Heart right ventricle (tissue), 16 donors: ENCODE measurements around the gene SOS1. TPM values are rescaled to one million over a fixed set of nuclear protein-coding genes. Genes with fewer than 3 reads are reported as not detected.
A peak's percentile ranks its signal among the peaks of the same experiment; 100 is the strongest.

Experiments
- ATAC-seq, 8 donors: fragments of 200-7000 bp; cut with Tn5 transposase; one replicate each; pipeline ENCODE4 v1.9.1; 2020; ENCODE audit warnings: mild to moderate bottlenecking in 8 of 8, moderate library complexity in 8 of 8, moderate number of reproducible peaks in 1 of 8
- DNase-seq, 2 donors: peaks; one replicate each; pipeline ENCODE4 v3.0.0-alpha.2; 2020
- H3K27ac ChIP-seq, 10 donors: fragments of 200-600 bp; sonication (generic) in 2 of 10; one replicate each; pipeline versions ENCODE4 v1.5.0 to v1.8.0; 2020 to 2022; ENCODE audit warnings: mild to moderate bottlenecking in 3 of 10
- H3K27me3 ChIP-seq, 7 donors: fragments of 200-600 bp; one replicate each; pipeline ENCODE4 v1.8.0; 2021 to 2022; ENCODE audit warnings: mild to moderate bottlenecking in 2 of 7
- H3K36me3 ChIP-seq, 9 donors: fragments of 200-600 bp; sonication (generic) in 1 of 9; one replicate each; pipeline versions ENCODE4 v1.5.0 to v1.8.0; 2020 to 2022; ENCODE audit warnings: mild to moderate bottlenecking in 2 of 9
- H3K4me1 ChIP-seq, 9 donors: fragments of 200-600 bp; sonication (generic) in 1 of 9; one replicate each; pipeline versions ENCODE4 v1.5.0 to v1.8.0; 2020 to 2022; ENCODE audit warnings: mild to moderate bottlenecking in 4 of 9
- H3K4me3 ChIP-seq, 10 donors: fragments of 200-600 bp; sonication (generic) in 2 of 10; one replicate each; pipeline versions ENCODE4 v1.5.0 to v1.8.0; 2020 to 2022; ENCODE audit warnings: mild to moderate bottlenecking in 7 of 10, moderate library complexity in 2 of 10
- H3K9me3 ChIP-seq, 11 donors: fragments of 200-600 bp in 10 of 11; sonication (generic) in 2 of 11; one replicate each; pipeline versions ENCODE4 v1.5.0 to v1.8.0; 2013 to 2022; ENCODE audit warnings: mild to moderate bottlenecking in 2 of 11, control low read depth in 1 of 11, moderate library complexity in 1 of 11
- WGBS, 2 donors: extraction: QIAGEN DNeasy Blood & Tissue Kit; methylation state at CpG; one replicate each; pipeline ENCODE4 v1.1.7; 2013; ENCODE audit warnings: inconsistent platforms in 1 of 2; 5-methylcytosine and 5-hydroxymethylcytosine counted together
- intact Hi-C, 10 donors: fragments of 100-400 bp; cut with DNase I; formaldehyde crosslinking; loops; one replicate each; pipeline versions ENCODE4 v1.11.1 to v1.14.2; 2022
- polyA plus RNA-seq, 2 donors: library from polyadenylated mRNA; stranded (reverse); fragments of 200-250 nt; gene quantifications; one replicate each; pipeline ENCODE4 v1.2.3, GENCODE V29; 2013
- total RNA-seq, 10 donors: library from RNA; stranded (reverse); fragmentation: NEBNext Ultra II Directional in 3 of 10; extraction: Animal tissue kit (Norgen Biotek cat#: 25700) in 3 of 10; gene quantifications; one replicate each; pipeline versions ENCODE4 v1.2.1 to v1.2.4, GENCODE V29; 2021 to 2023
- TF ChIP-seq, protein P1 (sequence below), 9 donors: fragments of 200-600 bp; sonication (generic) in 2 of 9; IDR thresholded peaks; one replicate each; pipeline versions ENCODE4 v1.5.0 to v1.8.0; 2021 to 2022; ENCODE audit warnings: antibody characterized with exemption in 9 of 9, mild to moderate bottlenecking in 5 of 9, moderate library complexity in 1 of 9
- donor health status: Arrhythmogenic right ventricular cardiomyopathy.
- donor health status: ischemic (EF 13 %, LVEDD 7.1; RV severe dilation, severe dysfunction).
- donor health status: healthy with polysubstance abuse.
- donor health status: DM: no; HTN: yes; CAD: no.
- donor health status: DM: no; HTN: no; CAD: no.
- donor health status: ischemic (EF 25% LVEDD 6.9; RV normal size, moderate dysfunction).
- donor health status: ischemic (EF 25% LVEDD 5.7; RV mildly dilated, moderate dysfunction).
- donor health status: healthy.
- donor health status: DM: yes; HTN: yes; CAD: no.
- donor health status: Ischemic cardiomyopathy.
- donor health status: ischemic (EF 35%, LVEDD 5.7; RV mildly dilated, moderate dysfunction).
- donor health status: nonischemic (EF 11% LVEDD 7.7; RV severe dilation, severe dysfunction).
- donor health status: DM: yes; HTN: yes; CAD: no.
- donor health status: PGD.
- donor health status: ischemic (EF 29% LVEDD 5.4; RV normal size, mild dysfunction).
- donor health status: nonischemic (EF 23%, LVEDD 6.1; RV moderate dilation, normal function).

SOS1 gene
- total and polyA plus RNA-seq, 12 donors: 5.8 to 37.8 (median 23.1) TPM

DNA sequence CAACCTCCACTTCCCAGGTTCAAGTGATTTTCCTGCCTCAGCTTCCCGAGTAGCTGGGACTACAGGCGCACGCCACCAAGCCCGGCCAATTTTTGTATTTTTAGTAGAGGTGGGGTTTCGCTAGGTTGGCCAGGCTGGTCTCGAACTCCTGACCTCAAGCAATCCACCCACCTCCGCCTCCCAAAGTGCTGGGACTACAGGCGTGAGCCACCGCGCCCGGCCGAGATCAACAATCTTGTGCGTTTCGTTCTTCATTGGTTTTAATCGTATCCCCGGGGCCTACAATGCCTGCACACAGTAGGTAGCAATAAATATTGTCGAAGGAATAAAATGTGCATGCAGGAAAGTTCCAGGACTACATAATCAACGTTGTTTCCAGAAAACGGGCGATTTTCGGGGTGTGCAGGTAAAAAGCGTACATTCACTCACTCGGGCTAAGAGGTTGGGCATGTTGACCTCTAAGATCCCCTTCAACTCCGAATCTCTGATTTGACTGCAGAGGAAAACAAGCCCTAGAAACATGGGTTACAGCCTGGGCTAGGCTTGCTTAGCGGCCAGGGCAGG, 2.7 kb upstream of the SOS1 start:
- DNase-seq (no peak), ATAC-seq (no peak)
- TF ChIP-seq, protein P1, sequence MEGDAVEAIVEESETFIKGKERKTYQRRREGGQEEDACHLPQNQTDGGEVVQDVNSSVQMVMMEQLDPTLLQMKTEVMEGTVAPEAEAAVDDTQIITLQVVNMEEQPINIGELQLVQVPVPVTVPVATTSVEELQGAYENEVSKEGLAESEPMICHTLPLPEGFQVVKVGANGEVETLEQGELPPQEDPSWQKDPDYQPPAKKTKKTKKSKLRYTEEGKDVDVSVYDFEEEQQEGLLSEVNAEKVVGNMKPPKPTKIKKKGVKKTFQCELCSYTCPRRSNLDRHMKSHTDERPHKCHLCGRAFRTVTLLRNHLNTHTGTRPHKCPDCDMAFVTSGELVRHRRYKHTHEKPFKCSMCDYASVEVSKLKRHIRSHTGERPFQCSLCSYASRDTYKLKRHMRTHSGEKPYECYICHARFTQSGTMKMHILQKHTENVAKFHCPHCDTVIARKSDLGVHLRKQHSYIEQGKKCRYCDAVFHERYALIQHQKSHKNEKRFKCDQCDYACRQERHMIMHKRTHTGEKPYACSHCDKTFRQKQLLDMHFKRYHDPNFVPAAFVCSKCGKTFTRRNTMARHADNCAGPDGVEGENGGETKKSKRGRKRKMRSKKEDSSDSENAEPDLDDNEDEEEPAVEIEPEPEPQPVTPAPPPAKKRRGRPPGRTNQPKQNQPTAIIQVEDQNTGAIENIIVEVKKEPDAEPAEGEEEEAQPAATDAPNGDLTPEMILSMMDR (IDR thresholded peaks at IDR 0.05): no peak
- 61 to 72% methylated on average over 25 of the region's 25 CpGs for WGBS, 2 donors
- Histone ChIP-seq H3K27ac (peak overlapping the region; percentile 80 to 95 (median 90)), H3K36me3 (no peaks in the 10 kb centered on the region), H3K27me3 (no peaks in the 10 kb centered on the region), H3K4me3 (peak overlapping the region; percentile 47 to 85 (median 80)), H3K4me1 (peaks cover 3 to 52% (median 36%) of the 10 kb centered on the region in 9 donors), H3K9me3 (no peaks in the 10 kb centered on the region)
- intact Hi-C loops: loop anchor here in 7 of 10 donors (5.0 to 10.0 kb wide), 5 partner anchors 59 to 601 kb away; no protein-coding TSS in a partner anchor

DNA sequence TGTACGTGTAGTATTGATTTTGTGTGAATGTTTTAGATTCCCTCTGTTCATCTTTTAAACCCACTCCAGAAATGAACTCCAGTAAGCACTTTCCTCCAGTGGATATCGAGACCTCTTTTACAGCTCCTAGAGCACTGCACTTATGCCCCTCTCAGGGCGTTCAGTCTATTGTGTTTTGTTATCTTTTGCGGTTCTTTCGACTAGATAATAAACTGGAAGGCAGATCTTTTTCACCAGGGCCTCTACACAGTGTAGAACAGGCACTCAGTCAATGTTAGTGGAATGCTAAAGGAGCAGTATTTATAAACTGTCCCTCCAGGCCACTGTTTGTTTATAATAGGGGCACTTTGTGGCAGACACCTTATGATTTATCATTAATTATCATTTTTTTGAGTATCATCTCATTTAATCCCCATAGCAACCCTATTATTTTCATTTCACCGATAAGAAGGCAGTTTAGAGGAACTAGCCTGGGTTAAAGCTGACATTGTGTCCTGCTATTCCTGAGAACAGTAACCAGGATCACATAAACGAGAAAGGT, 742 bp upstream of the SOS1 start:
- peaks cover 0 to 6% (median 0%) of the 10 kb centered on the region in 9 donors for H3K36me3 ChIP-seq
- no peak for DNase-seq
- WGBS, 2 donors: 19 to 23% methylated on average over 7 of the region's 7 CpGs
- TF ChIP-seq, protein P1 (IDR thresholded peaks at IDR 0.05): no peak
- peaks cover 3 to 60% (median 55%) of the 10 kb centered on the region in 9 donors for H3K4me1 ChIP-seq
- intact Hi-C loops: loop anchor here in 8 of 10 donors (2.0 to 10.0 kb wide), 7 partner anchors 57 to 603 kb away; no protein-coding TSS in a partner anchor
- no peaks in the 10 kb centered on the region for H3K27me3 ChIP-seq
- H3K27ac ChIP-seq: peak overlapping the region; percentile 92 to 98 (median 96)
- no peaks in the 10 kb centered on the region for H3K9me3 ChIP-seq
- peak overlapping the region; percentile 49 to 93 (median 88) for H3K4me3 ChIP-seq
- no peak for ATAC-seq

DNA sequence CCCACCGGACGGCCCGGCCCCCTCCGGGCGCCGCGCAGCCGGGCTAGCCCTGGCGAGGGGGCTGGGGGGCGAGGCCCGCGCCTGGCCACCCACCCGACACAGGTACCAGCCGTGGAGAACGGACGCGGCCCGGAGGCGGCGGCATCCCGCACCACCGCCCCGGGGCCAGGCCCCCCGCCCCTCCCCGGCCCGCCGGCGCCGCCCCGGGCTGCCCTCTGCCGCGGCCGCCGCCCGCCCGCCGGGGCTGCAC, 405 bp downstream of the SOS1 start:
- H3K4me1 ChIP-seq: peaks cover 3 to 63% (median 57%) of the 10 kb centered on the region in 9 donors
- 0 to 1% methylated on average over 3 to 37 of the region's 37 CpGs for WGBS, 2 donors
- ATAC-seq (peak in 2 of 8 donors; percentile 13 to 16), DNase-seq (no peak)
- peak overlapping the region; percentile 54 to 93 (median 88) for H3K4me3 ChIP-seq
- H3K9me3 ChIP-seq: no peaks in the 10 kb centered on the region
- H3K27me3 ChIP-seq: no peaks in the 10 kb centered on the region
- TF ChIP-seq, protein P1 (IDR thresholded peaks at IDR 0.05): peak in 1 of 9 donors; percentile 1
- H3K27ac ChIP-seq: peak overlapping the region; percentile 92 to 98 (median 96)
- peaks cover 0 to 8% (median 0%) of the 10 kb centered on the region in 9 donors for H3K36me3 ChIP-seq
- intact Hi-C loops: loop anchor here in 8 of 10 donors (1.0 to 10.0 kb wide), 8 partner anchors 56 to 604 kb away; no protein-coding TSS in a partner anchor

DNA sequence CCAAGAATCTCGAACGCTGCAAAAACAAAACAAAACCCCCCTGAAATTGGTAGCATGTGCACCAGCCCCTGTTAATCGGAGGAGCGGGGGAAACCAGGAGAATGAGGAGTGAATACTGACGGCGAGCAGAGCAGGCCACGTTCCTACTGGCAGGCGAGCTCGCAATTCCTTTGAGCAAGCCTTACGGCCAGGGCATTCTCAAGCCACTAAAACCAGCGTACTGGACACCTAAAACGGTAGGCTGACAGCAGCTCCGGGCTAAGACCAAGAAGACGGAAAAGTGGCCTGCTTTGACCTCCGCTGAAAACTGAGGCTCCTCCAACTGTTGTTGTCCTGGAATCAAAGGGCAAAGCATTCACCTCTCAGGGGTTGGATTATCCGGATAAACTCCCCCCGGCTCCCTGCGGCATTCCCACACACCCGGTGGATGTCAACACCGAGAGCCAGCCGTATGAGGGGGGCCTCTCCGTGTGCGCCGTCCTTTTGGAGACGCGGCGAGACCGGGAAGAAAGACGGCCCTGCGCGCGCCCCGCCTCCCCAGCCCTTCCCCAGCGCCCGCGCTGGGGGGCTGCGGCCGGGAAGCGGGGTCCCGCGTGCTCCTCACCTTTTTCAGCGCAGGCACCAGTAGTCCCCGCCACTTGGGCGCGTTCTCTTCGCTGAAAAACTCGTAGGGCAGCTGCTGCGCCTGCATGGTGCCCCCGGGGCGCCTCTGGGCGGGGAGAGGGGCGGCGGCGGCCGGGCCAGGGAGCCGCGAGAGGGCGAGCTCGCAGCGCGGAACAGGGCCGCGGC, 925 bp downstream of the SOS1 start:
- TF ChIP-seq, protein P1 (IDR thresholded peaks at IDR 0.05): peak in 7 of 9 donors; percentile 15 to 66 (median 43)
- H3K4me3 ChIP-seq: peak overlapping the region; percentile 54 to 93 (median 88)
- WGBS, 2 donors: 0% methylated on average over 63 of the region's 63 CpGs
- peaks cover 0 to 8% (median 0%) of the 10 kb centered on the region in 9 donors for H3K36me3 ChIP-seq
- H3K4me1 ChIP-seq: peaks cover 3 to 60% (median 54%) of the 10 kb centered on the region in 9 donors
- intact Hi-C loops: loop anchor here (1.0 to 10.0 kb wide), 11 partner anchors 38 to 605 kb away; no protein-coding TSS in a partner anchor
- peak overlapping the region; percentile 89 to 98 (median 96) for H3K27ac ChIP-seq
- DNase-seq: peak; percentile 32 to 64
- H3K9me3 ChIP-seq: no peaks in the 10 kb centered on the region
- no peaks in the 10 kb centered on the region for H3K27me3 ChIP-seq
- peak; percentile 28 to 52 (median 46) for ATAC-seq
